Neural crest cell (in vitro differentiated cells): ENCODE measurements around the gene PGRMC2. TPM values are rescaled to one million over a fixed set of nuclear protein-coding genes. Genes with fewer than 3 reads are reported as not detected.

Experiments used
- DNase-seq: peaks from one replicate; pipeline ENCODE4 v3.0.0; 2021; ENCODE audit warnings: low read depth, mixed read lengths, low spot score
- H3K27ac Mint-ChIP-seq: one replicate; pipeline ENCODE4 v1.8.0; 2021; ENCODE audit warnings: mild to moderate bottlenecking, mixed read lengths; ENCODE audit not compliant: unreplicated experiment
- H3K27me3 Mint-ChIP-seq: 2 replicates; pipeline ENCODE4 v1.8.0; 2021; ENCODE audit warnings: low read depth, mild to moderate bottlenecking, mixed read lengths
- H3K36me3 Mint-ChIP-seq: 2 replicates; pipeline ENCODE4 v1.8.0; 2021; ENCODE audit warnings: low read depth, mild to moderate bottlenecking, mixed read lengths
- H3K4me1 Mint-ChIP-seq: 2 replicates; pipeline ENCODE4 v1.8.0; 2021; ENCODE audit warnings: mixed read lengths
- H3K4me3 Mint-ChIP-seq: one replicate; pipeline ENCODE4 v1.8.0; 2021; ENCODE audit warnings: mild to moderate bottlenecking, mixed read lengths
- H3K9me3 Mint-ChIP-seq: 2 replicates; pipeline ENCODE4 v1.8.0; 2021; ENCODE audit warnings: mixed read lengths
- total RNA-seq: library from RNA; stranded (reverse); gene quantifications from 2 replicates; pipeline ENCODE4 v1.2.1, GENCODE V29; 2021
- TF ChIP-seq, protein P1 (sequence below): fragments of 200-600 bp; sonication (generic); conservative IDR thresholded peaks from 2 replicates; pipeline ENCODE4 v1.5.0; 2021; ENCODE audit warnings: antibody characterized with exemption, mild to moderate bottlenecking

The PGRMC2 gene
- total RNA-seq, 1 donor from 2014 or later: 51.2 TPM

DNA sequence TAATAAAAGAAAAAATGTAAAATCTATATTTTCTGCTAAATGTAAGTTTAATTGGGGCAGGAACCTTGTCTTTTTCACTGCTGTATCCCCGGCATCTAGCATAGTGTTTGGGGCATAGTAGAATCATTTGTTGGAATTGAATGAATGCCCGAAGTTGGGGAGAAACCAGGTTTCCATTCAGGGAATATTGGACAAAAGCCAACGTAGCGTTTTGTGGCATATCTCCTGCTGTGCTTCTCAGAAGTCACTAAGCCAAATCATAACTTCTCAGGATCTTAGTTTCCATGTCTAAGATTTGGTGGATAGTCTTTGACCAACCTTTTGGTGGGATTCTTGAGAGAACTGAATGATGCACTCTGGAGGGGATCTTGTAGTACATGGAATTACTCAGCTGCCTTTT lies 42.0 kb upstream of the PGRMC2 start:
- DNase-seq: no peak
- no peak overlapping the region for H3K27ac Mint-ChIP-seq
- H3K4me3 Mint-ChIP-seq: no peak overlapping the region
- peaks cover 2% of the 10 kb centered on the region for H3K9me3 Mint-ChIP-seq
- TF ChIP-seq, protein P1, sequence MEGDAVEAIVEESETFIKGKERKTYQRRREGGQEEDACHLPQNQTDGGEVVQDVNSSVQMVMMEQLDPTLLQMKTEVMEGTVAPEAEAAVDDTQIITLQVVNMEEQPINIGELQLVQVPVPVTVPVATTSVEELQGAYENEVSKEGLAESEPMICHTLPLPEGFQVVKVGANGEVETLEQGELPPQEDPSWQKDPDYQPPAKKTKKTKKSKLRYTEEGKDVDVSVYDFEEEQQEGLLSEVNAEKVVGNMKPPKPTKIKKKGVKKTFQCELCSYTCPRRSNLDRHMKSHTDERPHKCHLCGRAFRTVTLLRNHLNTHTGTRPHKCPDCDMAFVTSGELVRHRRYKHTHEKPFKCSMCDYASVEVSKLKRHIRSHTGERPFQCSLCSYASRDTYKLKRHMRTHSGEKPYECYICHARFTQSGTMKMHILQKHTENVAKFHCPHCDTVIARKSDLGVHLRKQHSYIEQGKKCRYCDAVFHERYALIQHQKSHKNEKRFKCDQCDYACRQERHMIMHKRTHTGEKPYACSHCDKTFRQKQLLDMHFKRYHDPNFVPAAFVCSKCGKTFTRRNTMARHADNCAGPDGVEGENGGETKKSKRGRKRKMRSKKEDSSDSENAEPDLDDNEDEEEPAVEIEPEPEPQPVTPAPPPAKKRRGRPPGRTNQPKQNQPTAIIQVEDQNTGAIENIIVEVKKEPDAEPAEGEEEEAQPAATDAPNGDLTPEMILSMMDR: no peak
- H3K27me3 Mint-ChIP-seq: no peaks in the 10 kb centered on the region
- peaks cover 9% of the 10 kb centered on the region for H3K4me1 Mint-ChIP-seq
- H3K36me3 Mint-ChIP-seq: no peaks in the 10 kb centered on the region

DNA sequence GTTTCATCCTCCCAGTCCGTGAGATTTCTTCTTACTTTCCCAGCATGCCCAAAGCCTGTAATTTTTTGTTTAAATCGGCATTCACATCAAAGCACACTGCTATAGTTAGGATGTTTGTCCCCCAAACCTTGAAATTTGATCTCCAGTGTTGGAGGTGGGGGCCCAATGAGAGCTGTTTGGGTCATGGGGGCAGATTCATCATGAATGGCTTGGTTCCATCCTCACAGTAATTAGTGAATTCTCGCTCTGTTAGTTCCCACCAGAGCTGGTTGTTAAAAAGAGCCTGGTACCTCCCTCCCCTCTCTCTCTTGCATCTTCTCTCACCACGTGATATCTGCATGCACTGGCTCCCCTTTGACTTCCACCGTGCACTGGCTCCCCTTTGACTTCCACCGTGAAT lies 40.5 kb upstream of the PGRMC2 start:
- H3K9me3 Mint-ChIP-seq: peaks cover 2% of the 10 kb centered on the region
- no peaks in the 10 kb centered on the region for H3K27me3 Mint-ChIP-seq
- peaks cover 9% of the 10 kb centered on the region for H3K4me1 Mint-ChIP-seq
- no peak for DNase-seq
- H3K27ac Mint-ChIP-seq: no peak overlapping the region
- H3K36me3 Mint-ChIP-seq: no peaks in the 10 kb centered on the region
- no peak overlapping the region for H3K4me3 Mint-ChIP-seq
- TF ChIP-seq, protein P1: no peak

DNA sequence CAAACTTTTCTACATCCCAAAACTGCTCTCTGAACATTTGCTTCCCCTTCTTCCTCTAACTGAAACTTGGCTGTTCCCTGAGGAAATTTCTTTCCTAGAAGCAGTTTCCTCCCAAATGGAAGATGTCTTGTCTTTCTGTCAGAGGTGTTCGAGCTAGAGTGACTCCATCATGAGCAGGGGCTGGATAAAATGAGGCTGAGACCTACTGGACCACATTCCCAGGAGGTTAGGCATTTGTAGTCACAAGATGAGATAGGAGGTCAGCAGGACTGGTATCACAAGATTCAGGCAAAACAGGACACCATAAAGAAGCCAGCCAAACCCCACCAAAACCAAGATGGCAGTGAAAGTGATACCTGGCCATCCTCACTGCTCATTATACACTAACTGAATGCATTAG lies 35.8 kb upstream of the PGRMC2 start:
- no peak for DNase-seq
- no peaks in the 10 kb centered on the region for H3K27me3 Mint-ChIP-seq
- peaks cover 8% of the 10 kb centered on the region for H3K4me1 Mint-ChIP-seq
- no peak overlapping the region for H3K4me3 Mint-ChIP-seq
- no peaks in the 10 kb centered on the region for H3K36me3 Mint-ChIP-seq
- no peak overlapping the region for H3K27ac Mint-ChIP-seq
- TF ChIP-seq, protein P1: no peak
- H3K9me3 Mint-ChIP-seq: peaks cover 2% of the 10 kb centered on the region

DNA sequence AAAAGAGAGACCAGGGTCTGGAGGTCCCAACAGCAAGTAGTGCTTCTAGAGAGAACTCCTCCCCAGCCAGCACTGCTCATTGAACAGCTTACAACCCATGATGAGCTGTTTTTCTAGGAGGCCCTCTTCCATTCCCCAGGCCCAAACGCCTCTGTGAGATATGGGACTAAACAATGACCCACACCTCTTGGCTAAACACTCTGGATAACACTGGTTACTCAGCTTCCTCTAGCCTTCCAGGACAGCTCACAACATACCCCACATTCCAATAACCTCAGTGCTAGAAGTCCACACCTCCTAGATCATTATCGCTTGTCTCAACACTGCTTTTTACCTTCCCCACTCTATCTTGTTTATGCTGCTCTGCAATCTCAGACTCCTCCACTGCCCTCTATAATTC lies 35.4 kb upstream of the PGRMC2 start:
- Mint-ChIP-seq H3K9me3 (no peaks in the 10 kb centered on the region), H3K4me1 (peaks cover 5% of the 10 kb centered on the region), H3K27me3 (no peaks in the 10 kb centered on the region), H3K4me3 (no peak overlapping the region), H3K27ac (no peak overlapping the region), H3K36me3 (no peaks in the 10 kb centered on the region)
- TF ChIP-seq, protein P1: no peak
- DNase-seq: no peak

DNA sequence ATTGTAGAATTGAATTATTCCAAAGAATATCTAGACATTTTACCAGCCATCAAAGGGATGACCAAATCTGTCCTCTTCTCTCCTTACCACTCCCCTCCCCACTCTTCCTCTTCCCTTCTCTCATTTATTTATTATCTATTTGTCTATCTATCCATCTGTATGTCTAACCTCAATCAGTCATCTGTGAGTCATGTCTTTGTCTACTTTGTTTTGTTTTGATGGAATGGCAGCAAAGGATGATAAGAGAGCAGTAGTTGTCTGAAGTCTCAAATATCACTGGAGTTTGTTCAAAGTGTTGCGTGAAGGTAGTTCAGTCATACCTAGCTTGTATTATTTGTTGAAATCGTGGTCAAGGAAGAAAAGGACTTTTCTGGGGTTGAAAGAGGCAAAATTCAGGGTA lies 34.7 kb upstream of the PGRMC2 start:
- H3K27ac Mint-ChIP-seq: no peak overlapping the region
- no peaks in the 10 kb centered on the region for H3K9me3 Mint-ChIP-seq
- DNase-seq: no peak
- TF ChIP-seq, protein P1: no peak
- H3K4me1 Mint-ChIP-seq: no peaks in the 10 kb centered on the region
- no peak overlapping the region for H3K4me3 Mint-ChIP-seq
- H3K36me3 Mint-ChIP-seq: peaks cover 3% of the 10 kb centered on the region
- no peaks in the 10 kb centered on the region for H3K27me3 Mint-ChIP-seq

DNA sequence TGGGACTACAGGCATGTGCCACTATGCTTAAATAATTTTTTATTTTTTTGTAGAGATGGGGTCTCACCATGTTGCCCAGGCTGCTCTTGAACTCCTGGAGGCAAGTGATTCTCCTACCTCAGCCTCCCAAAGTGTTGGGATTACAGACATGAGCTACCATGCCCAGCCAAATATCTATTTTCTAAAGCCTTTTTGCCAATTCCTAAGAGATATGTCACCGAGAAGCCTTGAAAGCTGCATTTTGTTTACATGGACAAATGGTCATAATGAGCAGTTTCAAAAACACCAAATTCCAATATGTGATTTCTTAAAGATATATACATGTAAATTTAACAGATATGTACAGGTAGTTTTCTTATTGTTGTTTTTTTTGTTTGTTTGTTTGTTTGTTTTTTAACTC lies 33.0 kb upstream of the PGRMC2 start:
- peaks cover 5% of the 10 kb centered on the region for H3K36me3 Mint-ChIP-seq
- H3K4me3 Mint-ChIP-seq: no peak overlapping the region
- TF ChIP-seq, protein P1: no peak
- no peak overlapping the region for H3K27ac Mint-ChIP-seq
- no peaks in the 10 kb centered on the region for H3K27me3 Mint-ChIP-seq
- H3K4me1 Mint-ChIP-seq: no peaks in the 10 kb centered on the region
- DNase-seq: no peak
- H3K9me3 Mint-ChIP-seq: no peaks in the 10 kb centered on the region
